ENCODE measurements around the gene CLDN7. TPM values are rescaled to one million over a fixed set of nuclear protein-coding genes. Genes with fewer than 3 reads are reported as not detected.

CLDN7 gene
- total and polyA plus RNA-seq, 3 donors from 2014 or later, result 4.5 to 8.8 (median 6.9) TPM

DNA sequence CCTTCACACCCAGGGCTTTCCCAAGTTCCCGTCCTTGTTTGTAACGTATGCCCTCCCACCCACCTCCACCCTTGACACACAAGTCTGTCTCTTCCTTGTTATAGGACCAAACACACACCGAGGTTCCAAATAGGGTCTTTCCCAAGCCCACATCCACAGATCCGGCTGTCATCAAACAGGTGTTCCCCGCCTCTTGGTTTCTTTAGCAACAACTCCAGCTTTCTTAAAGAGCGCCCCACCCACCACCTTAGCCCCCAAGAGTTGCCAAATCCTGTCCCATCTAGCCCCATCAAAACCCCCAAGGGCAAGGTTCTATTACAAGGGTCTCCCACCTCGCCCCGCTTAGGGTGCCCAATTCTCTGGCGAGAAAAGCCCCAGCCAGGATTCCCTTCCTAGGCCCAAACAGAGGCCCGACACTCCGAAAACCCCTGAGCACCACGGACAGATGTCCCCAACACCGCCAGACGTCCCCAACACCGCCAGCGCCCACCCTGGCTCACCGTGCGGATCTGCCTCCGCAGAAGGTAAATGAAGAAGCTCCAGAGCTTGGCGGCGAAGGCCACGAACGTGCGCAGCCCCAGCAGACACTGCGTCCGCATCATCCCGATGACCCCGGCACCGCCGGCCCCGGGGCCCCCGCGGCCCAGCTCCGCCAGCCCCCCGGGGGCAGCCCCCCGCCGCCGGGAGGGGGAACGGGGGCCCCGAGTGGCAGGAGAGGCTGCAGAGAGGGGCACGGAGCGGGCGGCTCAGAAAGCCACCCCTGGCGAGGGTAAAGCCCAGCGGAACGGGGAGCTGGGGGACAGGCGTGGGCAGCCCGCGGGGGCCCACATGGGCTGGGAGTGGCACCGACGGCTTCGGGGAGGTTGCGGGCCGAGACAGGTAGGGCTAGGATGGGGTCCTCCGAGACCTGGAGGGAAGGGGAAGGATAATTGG, 11.3 kb downstream of the CLDN7 start:
- no peak for DNase-seq
- H3K4me1 ChIP-seq, result peaks cover 26% of the 10 kb centered on the region
- TF ChIP-seq, protein P1, sequence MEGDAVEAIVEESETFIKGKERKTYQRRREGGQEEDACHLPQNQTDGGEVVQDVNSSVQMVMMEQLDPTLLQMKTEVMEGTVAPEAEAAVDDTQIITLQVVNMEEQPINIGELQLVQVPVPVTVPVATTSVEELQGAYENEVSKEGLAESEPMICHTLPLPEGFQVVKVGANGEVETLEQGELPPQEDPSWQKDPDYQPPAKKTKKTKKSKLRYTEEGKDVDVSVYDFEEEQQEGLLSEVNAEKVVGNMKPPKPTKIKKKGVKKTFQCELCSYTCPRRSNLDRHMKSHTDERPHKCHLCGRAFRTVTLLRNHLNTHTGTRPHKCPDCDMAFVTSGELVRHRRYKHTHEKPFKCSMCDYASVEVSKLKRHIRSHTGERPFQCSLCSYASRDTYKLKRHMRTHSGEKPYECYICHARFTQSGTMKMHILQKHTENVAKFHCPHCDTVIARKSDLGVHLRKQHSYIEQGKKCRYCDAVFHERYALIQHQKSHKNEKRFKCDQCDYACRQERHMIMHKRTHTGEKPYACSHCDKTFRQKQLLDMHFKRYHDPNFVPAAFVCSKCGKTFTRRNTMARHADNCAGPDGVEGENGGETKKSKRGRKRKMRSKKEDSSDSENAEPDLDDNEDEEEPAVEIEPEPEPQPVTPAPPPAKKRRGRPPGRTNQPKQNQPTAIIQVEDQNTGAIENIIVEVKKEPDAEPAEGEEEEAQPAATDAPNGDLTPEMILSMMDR (IDR thresholded peaks at IDR 0.05), result no peak
- TF ChIP-seq POLR2A (IDR thresholded peaks at IDR 0.05), result no peak
- no peaks in the 10 kb centered on the region for H3K36me3 ChIP-seq (ENCODE audit: low read depth, missing control alignments)
- H3K27ac ChIP-seq, result peak overlapping the region; percentile 99 to 100
- no peaks in the 10 kb centered on the region for H3K27me3 ChIP-seq
- peak overlapping the region; percentile 88 to 98 for H3K4me3 ChIP-seq
- 1 to 2% methylated on average over 22 to 47 of the region's 55 CpGs for WGBS, 2 donors
- intact Hi-C loops (cut with DNase I; ENCODE audit: low total_unique reads), result no loop called here
- H3K9me3 ChIP-seq, result no peaks in the 10 kb centered on the region

DNA sequence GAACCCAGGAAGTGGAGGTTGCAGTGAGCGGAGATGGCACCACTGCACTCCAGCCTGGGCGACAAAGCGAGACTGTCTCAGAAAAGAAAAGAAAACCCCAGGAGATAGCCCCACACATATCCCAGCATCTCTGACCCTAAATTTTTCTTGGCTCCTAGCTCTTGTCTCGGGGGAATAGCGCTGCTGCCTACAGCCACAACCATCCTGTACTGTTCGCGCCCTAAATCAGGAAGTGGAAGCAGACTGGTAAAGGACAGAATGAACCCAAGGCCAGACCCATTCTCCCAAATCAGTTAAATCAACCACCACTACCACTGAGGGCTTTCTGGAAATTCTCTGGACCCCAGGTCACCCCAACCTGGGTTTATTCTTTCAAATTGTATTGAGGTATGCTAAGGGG, 12.4 kb downstream of the CLDN7 start:
- Histone ChIP-seq H3K4me3 (no peak overlapping the region), H3K27me3 (no peaks in the 10 kb centered on the region), H3K27ac (no peak overlapping the region), H3K9me3 (no peaks in the 10 kb centered on the region), H3K4me1 (peaks cover 26% of the 10 kb centered on the region), H3K36me3 (ENCODE audit: low read depth, missing control alignments) (no peaks in the 10 kb centered on the region)
- intact Hi-C loops (cut with DNase I; ENCODE audit: low total_unique reads), result no loop called here
- WGBS, 2 donors, result 73 to 84% methylated on average over 7 of the region's 7 CpGs
- no peak for DNase-seq
- no peak for TF ChIP-seq POLR2A (IDR thresholded peaks at IDR 0.05)
- TF ChIP-seq, protein P1 (IDR thresholded peaks at IDR 0.05), result no peak

DNA sequence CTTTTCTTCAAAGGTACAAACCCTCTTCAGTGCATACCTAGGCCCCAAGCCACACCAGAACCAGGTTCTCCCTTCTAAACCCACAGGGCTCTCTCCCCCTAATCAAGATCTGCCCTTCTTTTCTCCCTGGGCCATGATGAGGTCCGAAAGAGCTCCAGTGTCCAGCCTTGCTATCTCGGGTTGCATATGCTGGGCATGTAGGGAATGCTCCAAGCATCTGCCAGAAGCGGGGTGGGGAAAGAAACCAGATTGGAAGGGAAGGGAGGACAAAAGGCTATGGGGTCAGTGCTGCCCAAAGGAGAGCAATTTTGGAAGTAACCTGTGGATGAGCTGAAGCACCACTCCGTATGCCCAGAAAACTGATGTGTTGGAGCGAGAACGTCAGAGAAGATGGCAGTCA, 13.1 kb downstream of the CLDN7 start:
- TF ChIP-seq, protein P1 (IDR thresholded peaks at IDR 0.05), result no peak
- no peak for TF ChIP-seq POLR2A (IDR thresholded peaks at IDR 0.05)
- Histone ChIP-seq H3K36me3 (ENCODE audit: low read depth, missing control alignments) (no peaks in the 10 kb centered on the region), H3K27me3 (no peaks in the 10 kb centered on the region), H3K27ac (no peak overlapping the region), H3K9me3 (no peaks in the 10 kb centered on the region), H3K4me3 (no peak overlapping the region), H3K4me1 (peaks cover 26% of the 10 kb centered on the region)
- no peak for DNase-seq
- WGBS, 2 donors, result 80 to 81% methylated on average over 6 of the region's 6 CpGs
- intact Hi-C loops (cut with DNase I; ENCODE audit: low total_unique reads), result no loop called here

DNA sequence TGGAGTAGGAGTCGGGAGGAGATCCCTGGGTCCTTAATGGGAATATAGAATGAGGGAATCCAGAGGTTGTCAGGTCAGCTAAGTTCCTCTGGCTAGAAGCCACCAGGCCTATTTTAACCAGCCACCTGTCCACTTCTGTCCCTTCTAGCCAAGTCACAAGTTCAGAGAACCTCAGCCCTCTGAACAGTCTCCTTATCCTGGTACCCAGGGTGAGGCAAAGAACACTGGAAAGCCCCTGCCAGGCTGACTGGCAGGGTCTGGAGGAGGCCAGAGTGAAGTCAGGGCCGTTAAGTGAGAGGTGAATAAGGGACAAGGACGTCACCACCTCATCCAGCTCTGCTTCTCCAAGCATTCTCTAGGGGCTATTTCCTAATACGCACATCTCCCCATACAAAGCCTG, 13.5 kb downstream of the CLDN7 start:
- Histone ChIP-seq H3K4me3 (no peak overlapping the region), H3K27me3 (no peaks in the 10 kb centered on the region), H3K36me3 (ENCODE audit: low read depth, missing control alignments) (no peaks in the 10 kb centered on the region), H3K9me3 (no peaks in the 10 kb centered on the region), H3K4me1 (peaks cover 28% of the 10 kb centered on the region), H3K27ac (no peak overlapping the region)
- WGBS, 2 donors, result 57 to 67% methylated on average over 4 of the region's 4 CpGs
- no peak for DNase-seq
- intact Hi-C loops (cut with DNase I; ENCODE audit: low total_unique reads), result no loop called here
- TF ChIP-seq, protein P1 (IDR thresholded peaks at IDR 0.05), result no peak
- no peak for TF ChIP-seq POLR2A (IDR thresholded peaks at IDR 0.05)

Data from testis (tissue), 3 donors.